A673 (cell line): ENCODE results near the gene KHK. TPM values are rescaled to one million over a fixed set of nuclear protein-coding genes. Genes with fewer than 3 reads are reported as not detected.

Source experiments
- BruUV-seq: library from RNA; stranded (reverse); fragments of 400-500 nt; replicated peaks from 2 replicates; lab custom pipeline; 2021; lab: Mats Ljungman, UMichigan
- CTCF ChIA-PET: fragments of 300-600 bp; sonication (Branson Sonifier 250); formaldehyde crosslinking; loops from one replicate; lab custom pipeline; 2022; ENCODE audit warnings: antibody characterized with exemption; lab: Charles Lee
- POLR2A ChIA-PET: fragments of 300-600 bp; sonication (Branson Sonifier 250); formaldehyde crosslinking; loops from one replicate; lab custom pipeline; 2022; ENCODE audit warnings: antibody characterized with exemption; ENCODE audit not compliant: low non-redundant PET; lab: Charles Lee
- DNase-seq: peaks from one replicate; pipeline ENCODE4 v3.0.0-alpha.2; 2015; ENCODE audit warnings: low spot score
- H3K27ac ChIP-seq: fragments of 200-600 bp; sonication (generic); 2 replicates; pipeline ENCODE4 v1.5.1; 2016; ENCODE audit warnings: mixed run types, low read depth, mild to moderate bottlenecking, mixed read lengths, antibody characterized with exemption, low read length; ENCODE audit not compliant: poor library complexity, severe bottlenecking
- H3K27me3 ChIP-seq: fragments of 200-600 bp; sonication (generic); replicated peaks from 2 replicates; pipeline ENCODE4 v1.6.1; 2017; ENCODE audit warnings: mixed run types, low read depth, mild to moderate bottlenecking, mixed read lengths, antibody characterized with exemption, low read length; ENCODE audit not compliant: insufficient read depth, poor library complexity
- H3K36me3 ChIP-seq: fragments of 200-600 bp; sonication (generic); 2 replicates; pipeline ENCODE4 v1.6.1; 2016; ENCODE audit warnings: mixed run types, mild to moderate bottlenecking, mixed read lengths, antibody characterized with exemption, low read length; ENCODE audit not compliant: insufficient read depth, poor library complexity, severe bottlenecking
- H3K4me1 ChIP-seq: fragments of 200-600 bp; sonication (generic); 2 replicates; pipeline ENCODE4 v1.6.1; 2017; ENCODE audit warnings: mixed run types, mild to moderate bottlenecking, mixed read lengths, antibody characterized with exemption, low read length; ENCODE audit not compliant: insufficient read depth, poor library complexity, severe bottlenecking
- H3K4me3 ChIP-seq: fragments of 200-600 bp; sonication (generic); 2 replicates; pipeline ENCODE4 v1.5.1; 2016; ENCODE audit warnings: low read depth, mixed run types, mild to moderate bottlenecking, mixed read lengths, low read length; ENCODE audit not compliant: poor library complexity, severe bottlenecking
- H3K9me3 ChIP-seq: fragments of 200-600 bp; sonication (generic); 2 replicates; pipeline ENCODE4 v1.6.1; 2016; ENCODE audit warnings: mixed run types, low read depth, mild to moderate bottlenecking, mixed read lengths, antibody characterized with exemption, low read length; ENCODE audit not compliant: poor library complexity, severe bottlenecking
- CTCF ChIP-seq: fragments of 300-800, 200-600 bp; sonication (generic); conservative IDR thresholded peaks from 2 replicates; pipeline ENCODE4 v1.5.1; 2017; ENCODE audit warnings: low read depth, mild to moderate bottlenecking, antibody characterized with exemption, low read length, moderate library complexity, mixed read lengths
- EZH2 ChIP-seq: fragments of 200-600 bp; sonication (generic); IDR thresholded peaks from 2 replicates; pipeline ENCODE4 v1.6.1; 2017; ENCODE audit warnings: borderline replicate concordance, low read depth, mild to moderate bottlenecking, mixed read lengths, antibody characterized with exemption, low read length; ENCODE audit not compliant: poor library complexity, severe bottlenecking
- intact Hi-C: fragments of 100-400 bp; cut with micrococcal nuclease; formaldehyde crosslinking; loops from one replicate; pipeline ENCODE4 v1.10.0; 2022; ENCODE audit not compliant: unreplicated experiment
- total RNA-seq: library from RNA; stranded (reverse); gene quantifications from 2 replicates; pipeline ENCODE4 v1.2.3, GENCODE V29; 2021

The KHK gene
- total RNA-seq, 1 experiment from 2014 or later: 40.2 TPM

DNA sequence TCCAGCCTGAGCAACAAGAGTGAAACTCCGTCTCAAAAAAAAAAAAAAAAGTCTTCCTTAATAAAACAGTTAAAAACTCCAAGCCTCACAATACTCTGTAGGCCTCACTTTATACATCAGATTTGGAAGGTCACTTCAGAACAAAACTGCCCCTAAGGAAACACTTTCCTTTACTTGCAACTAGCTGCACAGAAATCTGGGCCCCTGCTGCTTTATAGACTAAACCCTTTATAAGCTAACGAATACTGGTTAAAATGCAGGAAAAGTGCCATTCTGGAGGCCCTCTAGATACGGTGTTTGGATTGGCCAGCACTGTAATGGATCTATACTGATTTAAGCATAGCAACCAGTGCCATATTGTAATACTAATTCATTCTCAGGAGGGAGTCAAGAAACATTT is 38.5 kb downstream of the KHK start:
- no peaks in the 10 kb centered on the region for H3K9me3 ChIP-seq
- no peak overlapping the region for H3K27ac ChIP-seq
- intact Hi-C loops: no loop called here
- H3K36me3 ChIP-seq: no peaks in the 10 kb centered on the region
- peaks cover 23% of the 10 kb centered on the region for H3K4me1 ChIP-seq
- CTCF ChIA-PET: interaction anchor here (0.6 to 0.7 kb wide), 2 partner anchors 33 to 197 kb away, joined by 4 to 6 read pairs; no protein-coding TSS in a partner anchor
- POLR2A ChIA-PET: no interaction called here
- H3K27me3 ChIP-seq: peaks cover 11% of the 10 kb centered on the region
- DNase-seq: peak; percentile 90
- BruUV-seq: no TSS peak
- no peak overlapping the region for H3K4me3 ChIP-seq
- TF ChIP-seq CTCF: no peak

- TF ChIP-seq EZH2: no peak
- no peak for TF ChIP-seq CTCF
- Histone ChIP-seq H3K27ac (no peak overlapping the region), H3K9me3 (no peaks in the 10 kb centered on the region), H3K4me3 (no peak overlapping the region), H3K27me3 (peaks cover 11% of the 10 kb centered on the region), H3K4me1 (peaks cover 23% of the 10 kb centered on the region), H3K36me3 (peaks cover 10% of the 10 kb centered on the region)
- DNase-seq: no peak
- no TSS peak for BruUV-seq
- intact Hi-C loops: no loop called here
- ChIA-PET CTCF (no interaction called here), POLR2A (no interaction called here)
These were observed 39.7 kb downstream of the KHK start for GRCh38 chr2:27126252-27126710.

GRCh38 chr2:27127883-27128667 is 41.5 kb downstream of the KHK start:
- no peak for DNase-seq
- TF ChIP-seq EZH2: no peak
- no peak for TF ChIP-seq CTCF
- intact Hi-C loops: no loop called here
- ChIA-PET POLR2A (no interaction called here), CTCF (no interaction called here)
- Histone ChIP-seq H3K4me3 (no peak overlapping the region), H3K27me3 (peaks cover 4% of the 10 kb centered on the region), H3K36me3 (peaks cover 28% of the 10 kb centered on the region), H3K27ac (no peak overlapping the region), H3K4me1 (peaks cover 23% of the 10 kb centered on the region), H3K9me3 (no peaks in the 10 kb centered on the region)
- BruUV-seq: no TSS peak
